ENCODE data around the gene KRT1. TPM values are rescaled to one million over a fixed set of nuclear protein-coding genes. Genes with fewer than 3 reads are reported as not detected.

The KRT1 gene
- total and polyA plus RNA-seq, 2 experiments from 2014 or later: 0.13 TPM; not detected in 1

DNA sequence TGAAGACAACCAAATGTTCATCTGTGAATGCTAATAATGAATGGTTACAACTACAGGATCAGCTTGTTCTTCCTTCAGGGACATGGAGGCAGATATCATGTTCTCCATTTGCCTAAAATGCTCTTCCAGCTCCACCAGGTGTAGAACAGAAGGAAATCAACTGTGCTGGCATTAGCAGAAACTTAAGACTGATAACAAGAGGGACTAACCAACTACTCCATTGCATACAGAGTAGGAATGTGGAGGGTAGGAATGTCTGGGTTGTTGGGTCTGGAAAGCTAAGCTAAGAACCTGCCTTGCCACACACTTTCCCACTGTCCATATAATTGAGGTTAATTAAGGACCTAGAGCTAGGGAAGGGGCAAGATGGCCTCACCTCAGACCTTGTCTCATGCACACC is 16.8 kb downstream of the KRT1 start:
- no peak for DNase-seq (ENCODE audit: low spot score)

DNA sequence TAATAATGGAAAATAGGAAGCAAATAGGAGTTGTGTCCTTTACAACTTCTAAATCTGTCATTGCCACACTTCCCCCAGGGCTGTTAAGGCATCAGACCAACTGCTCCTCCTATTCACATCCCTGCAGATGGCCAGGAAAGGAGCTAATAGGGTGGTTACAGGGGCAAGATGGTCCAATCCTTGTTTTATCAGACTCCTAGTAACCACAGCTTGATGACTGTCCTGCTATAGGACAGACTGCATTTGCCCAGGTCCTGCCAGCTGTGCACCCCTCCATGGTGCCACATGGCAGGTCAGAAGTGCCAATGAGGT is 17.3 kb downstream of the KRT1 start:
- Histone ChIP-seq H3K27ac (no peak overlapping the region), H3K4me2 (no peak overlapping the region), H3K4me3 (no peak overlapping the region), H3K36me3 (replicated peaks; ENCODE audit: insufficient read depth, low read depth) (no peaks in the 10 kb centered on the region), H3K9me2 (replicated peaks; ENCODE audit: insufficient read depth) (no peaks in the 10 kb centered on the region), H3K4me1 (ENCODE audit: insufficient read depth) (no peaks in the 10 kb centered on the region), H3K9me3 (ENCODE audit: low read depth) (no peaks in the 10 kb centered on the region), H3K79me2 (no peaks in the 10 kb centered on the region), H4K20me1 (ENCODE audit: insufficient read depth, poor library complexity, severe bottlenecking) (no peaks in the 10 kb centered on the region), H2AFZ (no peak overlapping the region), H3K27me3 (peaks cover 27% of the 10 kb centered on the region)
- no peak for TF ChIP-seq EZH2 (IDR thresholded peaks at IDR 0.05; ENCODE audit: borderline replicate concordance)
- no peak for TF ChIP-seq EZH2phosphoT487 (IDR thresholded peaks at IDR 0.05; ENCODE audit: low read depth, severe bottlenecking, unreplicated experiment)
- TF ChIP-seq, protein P1, sequence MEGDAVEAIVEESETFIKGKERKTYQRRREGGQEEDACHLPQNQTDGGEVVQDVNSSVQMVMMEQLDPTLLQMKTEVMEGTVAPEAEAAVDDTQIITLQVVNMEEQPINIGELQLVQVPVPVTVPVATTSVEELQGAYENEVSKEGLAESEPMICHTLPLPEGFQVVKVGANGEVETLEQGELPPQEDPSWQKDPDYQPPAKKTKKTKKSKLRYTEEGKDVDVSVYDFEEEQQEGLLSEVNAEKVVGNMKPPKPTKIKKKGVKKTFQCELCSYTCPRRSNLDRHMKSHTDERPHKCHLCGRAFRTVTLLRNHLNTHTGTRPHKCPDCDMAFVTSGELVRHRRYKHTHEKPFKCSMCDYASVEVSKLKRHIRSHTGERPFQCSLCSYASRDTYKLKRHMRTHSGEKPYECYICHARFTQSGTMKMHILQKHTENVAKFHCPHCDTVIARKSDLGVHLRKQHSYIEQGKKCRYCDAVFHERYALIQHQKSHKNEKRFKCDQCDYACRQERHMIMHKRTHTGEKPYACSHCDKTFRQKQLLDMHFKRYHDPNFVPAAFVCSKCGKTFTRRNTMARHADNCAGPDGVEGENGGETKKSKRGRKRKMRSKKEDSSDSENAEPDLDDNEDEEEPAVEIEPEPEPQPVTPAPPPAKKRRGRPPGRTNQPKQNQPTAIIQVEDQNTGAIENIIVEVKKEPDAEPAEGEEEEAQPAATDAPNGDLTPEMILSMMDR (IDR thresholded peaks at IDR 0.05; ENCODE audit: poor library complexity): no peak
- DNase-seq (ENCODE audit: low spot score): no peak

More for the DNA sequence above, 16.8 kb downstream of the KRT1 start:
- H3K9me3 ChIP-seq (ENCODE audit: low read depth): no peaks in the 10 kb centered on the region
- no peaks in the 10 kb centered on the region for H4K20me1 ChIP-seq (ENCODE audit: insufficient read depth, poor library complexity, severe bottlenecking)
- TF ChIP-seq, protein P1 (IDR thresholded peaks at IDR 0.05; ENCODE audit: poor library complexity): no peak
- TF ChIP-seq EZH2phosphoT487 (IDR thresholded peaks at IDR 0.05; ENCODE audit: low read depth, severe bottlenecking, unreplicated experiment) (no peak), EZH2 (IDR thresholded peaks at IDR 0.05; ENCODE audit: borderline replicate concordance) (no peak)
- H3K4me1 ChIP-seq (ENCODE audit: insufficient read depth): no peaks in the 10 kb centered on the region
- no peak overlapping the region for H3K4me3 ChIP-seq
- no peaks in the 10 kb centered on the region for H3K9me2 ChIP-seq (replicated peaks; ENCODE audit: insufficient read depth)
- no peak overlapping the region for H3K4me2 ChIP-seq
- H2AFZ ChIP-seq: no peak overlapping the region
- peaks cover 21% of the 10 kb centered on the region for H3K27me3 ChIP-seq
- H3K36me3 ChIP-seq (replicated peaks; ENCODE audit: insufficient read depth, low read depth): no peaks in the 10 kb centered on the region
- no peak overlapping the region for H3K27ac ChIP-seq
- no peaks in the 10 kb centered on the region for H3K79me2 ChIP-seq

GRCh38 chr12:52662093-52662917 is 17.9 kb downstream of the KRT1 start:
- H3K27me3 ChIP-seq: peaks cover 32% of the 10 kb centered on the region
- H4K20me1 ChIP-seq (ENCODE audit: insufficient read depth, poor library complexity, severe bottlenecking): no peaks in the 10 kb centered on the region
- no peak overlapping the region for H3K27ac ChIP-seq
- DNase-seq (ENCODE audit: low spot score): no peak
- no peak overlapping the region for H2AFZ ChIP-seq
- no peaks in the 10 kb centered on the region for H3K36me3 ChIP-seq (replicated peaks; ENCODE audit: insufficient read depth, low read depth)
- TF ChIP-seq EZH2phosphoT487 (IDR thresholded peaks at IDR 0.05; ENCODE audit: low read depth, severe bottlenecking, unreplicated experiment) (no peak), EZH2 (IDR thresholded peaks at IDR 0.05; ENCODE audit: borderline replicate concordance) (no peak)
- TF ChIP-seq, protein P1 (IDR thresholded peaks at IDR 0.05; ENCODE audit: poor library complexity): no peak
- no peaks in the 10 kb centered on the region for H3K9me2 ChIP-seq (replicated peaks; ENCODE audit: insufficient read depth)
- no peaks in the 10 kb centered on the region for H3K4me1 ChIP-seq (ENCODE audit: insufficient read depth)
- no peaks in the 10 kb centered on the region for H3K9me3 ChIP-seq (ENCODE audit: low read depth)
- WGBS (ENCODE audit: low lambda C conversion rate, missing lambda C conversion rate): 81% methylated on average over 10 of the region's 10 CpGs
- H3K4me3 ChIP-seq: no peak overlapping the region
- no peaks in the 10 kb centered on the region for H3K79me2 ChIP-seq
- no peak overlapping the region for H3K4me2 ChIP-seq
